Natural killer cell treated with Interleukin-12 subunit alpha and Interleukin-12 subunit beta and Interleukin-15 and Interleukin-18, amount 100 ng/mL, for 72 hours (primary cell): Measurements from ENCODE around the gene GSPT1. TPM values are rescaled to one million over a fixed set of nuclear protein-coding genes. Genes with fewer than 3 reads are reported as not detected.
A peak's percentile ranks its signal among the peaks of the same experiment; 100 is the strongest.
"Not testable (repeated sequence)": the region's sequence is repeated elsewhere in the genome, so short reads cannot be mapped to it uniquely, and the experiment has no call there.

Experiments
- ATAC-seq, 2 donors: fragments of 150-1000 bp; cut with Tn5 transposase in 1 of 2; sonication (Bioruptor Pico), chemical (Tn5 transposase) in 1 of 2; 2 replicates each; pipeline ENCODE4 v1.10.0; 2021
- DNase-seq: peaks from one replicate; pipeline ENCODE4 v3.0.0; 2022; ENCODE audit warnings: low spot score
- H3K27ac Mint-ChIP-seq, 2 donors: 1 replicate in 1 of 2; 2 replicates in 1 of 2; pipeline ENCODE4 v1.8.0; 2022; ENCODE audit warnings: mixed read lengths in 2 of 2, mild to moderate bottlenecking in 1 of 2, moderate library complexity in 1 of 2
- H3K27me3 Mint-ChIP-seq, 2 donors: 1 replicate in 1 of 2; 2 replicates in 1 of 2; pipeline ENCODE4 v1.8.0; 2022; ENCODE audit warnings: mixed read lengths in 2 of 2
- H3K36me3 Mint-ChIP-seq: one replicate; pipeline ENCODE4 v1.8.0; 2022; ENCODE audit warnings: mixed read lengths
- H3K4me1 Mint-ChIP-seq, 2 donors: 1 replicate in 1 of 2; 2 replicates in 1 of 2; pipeline ENCODE4 v1.8.0; 2022; ENCODE audit warnings: low read depth in 2 of 2, mixed read lengths in 2 of 2, mild to moderate bottlenecking in 1 of 2
- H3K4me3 Mint-ChIP-seq: one replicate; pipeline ENCODE4 v1.8.0; 2022; ENCODE audit warnings: mixed read lengths
- H3K9me3 Mint-ChIP-seq: 2 replicates; pipeline ENCODE4 v1.8.0; 2022; ENCODE audit warnings: mixed read lengths
- total RNA-seq, 2 donors: library from RNA; stranded (reverse); gene quantifications; one replicate each; pipeline ENCODE4 v1.2.3, GENCODE V29; 2022

Gene GSPT1
- total RNA-seq, 2 donors from 2014 or later: 127 to 175 TPM

DNA sequence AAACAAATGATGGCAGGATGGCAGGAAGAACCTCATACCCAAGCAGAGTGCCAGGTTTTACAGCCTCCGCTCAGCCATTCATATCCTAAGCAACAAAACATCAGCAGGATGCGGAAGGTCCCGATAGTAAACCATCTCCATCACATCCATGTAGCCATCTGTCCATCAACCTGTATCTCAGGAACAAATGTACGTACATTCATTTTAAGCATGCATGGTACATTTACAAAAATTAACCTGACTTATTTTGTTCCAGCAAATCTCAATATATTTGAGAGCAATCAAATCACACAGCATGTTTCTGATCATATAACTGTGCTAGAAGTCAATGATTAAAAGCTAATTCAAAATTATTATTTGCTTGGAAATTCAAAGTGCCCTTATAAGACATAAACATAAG lies 26.2 kb upstream of the GSPT1 start, which contains the start of gene NPIPB2:
NPIPB2 (minus strand) TSS at position 101 of the 400 bp plus-strand sequence; CDS start at position 101, 0 bp downstream.
- H3K36me3 Mint-ChIP-seq, ATAC-seq, H3K4me1 Mint-ChIP-seq, H3K9me3 Mint-ChIP-seq, H3K4me3 Mint-ChIP-seq, H3K27me3 Mint-ChIP-seq, H3K27ac Mint-ChIP-seq, DNase-seq: not testable (repeated sequence)

DNA sequence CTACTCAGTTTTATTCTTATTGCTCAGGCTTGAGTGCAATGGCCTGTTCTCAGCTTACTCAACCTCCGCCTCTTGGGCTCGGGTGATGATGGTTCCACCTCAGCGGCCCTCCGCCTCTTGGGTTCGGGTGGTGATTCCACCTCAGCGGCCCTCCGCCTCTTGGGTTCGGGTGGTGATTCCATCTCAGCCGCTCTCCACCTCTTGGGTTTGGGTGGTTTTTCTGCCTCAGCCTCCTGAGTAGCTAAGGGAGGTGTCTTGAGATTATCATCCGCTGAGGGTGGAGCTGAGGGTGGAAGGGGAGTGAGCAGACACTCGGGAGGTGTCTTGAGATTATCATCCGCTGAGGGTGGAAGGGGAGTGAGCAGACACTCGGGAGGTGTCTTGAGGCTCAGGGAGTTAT lies 11.6 kb upstream of the GSPT1 start:
- not testable (repeated sequence) for H3K9me3 Mint-ChIP-seq, H3K4me1 Mint-ChIP-seq, H3K4me3 Mint-ChIP-seq, H3K36me3 Mint-ChIP-seq, H3K27ac Mint-ChIP-seq, ATAC-seq, H3K27me3 Mint-ChIP-seq, DNase-seq

DNA sequence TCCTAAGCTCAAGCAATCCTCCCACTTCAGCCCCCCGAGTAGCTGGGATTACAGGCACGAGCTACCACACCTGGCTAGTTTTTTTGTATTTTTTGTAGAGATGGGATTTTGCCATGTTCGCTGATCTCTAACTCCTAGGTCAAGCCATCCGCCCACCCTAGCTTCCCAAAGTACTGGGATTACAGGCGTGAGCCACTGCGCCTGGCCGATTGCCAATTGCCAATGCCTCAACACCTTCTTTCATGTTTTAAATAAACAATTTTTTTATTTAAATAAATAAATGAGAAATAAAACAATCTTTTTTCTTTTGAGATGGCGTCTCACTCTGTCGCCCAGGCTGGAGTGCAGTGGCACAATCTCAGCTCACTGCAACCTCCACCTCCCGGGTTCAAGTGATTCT lies 8.3 kb upstream of the GSPT1 start:
- not testable (repeated sequence) for H3K27me3 Mint-ChIP-seq, DNase-seq, H3K4me3 Mint-ChIP-seq, H3K36me3 Mint-ChIP-seq, H3K4me1 Mint-ChIP-seq, H3K9me3 Mint-ChIP-seq, ATAC-seq, H3K27ac Mint-ChIP-seq

DNA sequence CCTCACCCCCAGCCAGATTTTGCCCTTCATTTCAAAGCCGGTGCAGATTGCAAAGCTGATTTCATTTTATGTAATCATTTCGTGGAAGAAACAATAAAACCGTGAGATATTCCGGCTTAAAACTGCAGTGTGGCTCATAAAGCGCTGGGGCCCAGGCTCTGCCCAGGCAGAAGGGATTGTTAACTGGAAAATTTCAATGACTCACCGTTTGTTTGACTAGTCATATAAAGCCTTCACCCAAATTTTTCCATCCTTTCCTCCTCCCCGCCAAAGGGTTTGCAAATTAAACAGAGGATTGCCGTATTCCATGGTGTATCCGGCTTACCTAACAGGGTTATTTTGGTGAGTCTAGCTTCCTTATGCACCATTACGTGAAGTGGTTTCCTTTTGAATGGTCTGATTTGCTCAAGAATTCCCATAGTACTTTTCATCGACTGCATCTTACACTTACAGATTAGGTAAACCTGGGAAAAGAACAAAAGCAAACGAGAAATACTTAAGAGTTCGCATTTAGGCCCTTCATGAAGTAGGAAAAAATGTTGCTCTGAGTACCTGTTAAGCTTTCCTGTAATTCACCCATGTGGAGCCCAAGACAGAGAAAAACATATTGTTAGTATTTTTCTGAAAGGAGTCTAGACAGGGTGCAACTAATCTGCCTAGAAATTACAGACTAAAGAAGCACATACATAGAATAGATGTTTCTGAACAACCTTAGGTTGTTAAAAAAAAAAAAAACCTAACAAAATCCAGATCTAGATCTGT lies 949 bp upstream of the GSPT1 start:
- Mint-ChIP-seq H3K36me3 (peaks cover 19% of the 10 kb centered on the region), H3K4me1 (peaks cover 28 to 32% of the 10 kb centered on the region in 2 donors), H3K4me3 (peak overlapping the region; percentile 85), H3K27me3 (no peaks in the 10 kb centered on the region), H3K9me3 (no peaks in the 10 kb centered on the region), H3K27ac (peak overlapping the region; percentile 70 to 88)
- ATAC-seq: no peak
- no peak for DNase-seq

DNA sequence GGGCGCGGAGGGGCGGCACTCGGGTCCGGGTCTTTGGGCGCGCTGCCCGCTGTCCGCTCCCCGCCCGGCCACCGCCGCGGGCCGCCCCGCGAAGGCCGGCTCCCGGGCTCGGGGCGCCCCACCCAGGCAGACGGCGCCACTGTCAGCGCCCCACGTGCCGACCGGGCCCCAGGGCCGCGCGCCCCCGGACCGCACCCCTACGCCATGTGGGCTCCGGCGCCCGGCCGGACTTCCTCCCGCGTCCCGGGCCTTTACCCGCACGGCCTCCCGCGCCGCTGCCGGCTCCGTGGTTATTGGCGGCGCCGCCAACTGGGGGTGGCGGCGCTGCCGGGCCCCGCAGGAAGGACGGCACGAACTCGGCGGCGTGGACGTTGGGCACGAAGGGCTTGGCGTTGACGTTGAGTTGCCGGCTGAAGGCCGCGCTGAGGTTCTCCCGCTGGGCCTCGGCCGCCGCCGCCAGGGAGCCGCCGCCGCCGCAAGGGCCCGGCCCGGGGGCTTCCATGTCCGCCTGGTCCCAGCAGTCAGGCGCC lies 577 bp downstream of the GSPT1 start:
- Mint-ChIP-seq H3K4me1 (peaks cover 33 to 40% of the 10 kb centered on the region in 2 donors), H3K4me3 (peak overlapping the region; percentile 92)
- peak; percentile 34 to 50 for ATAC-seq

DNA sequence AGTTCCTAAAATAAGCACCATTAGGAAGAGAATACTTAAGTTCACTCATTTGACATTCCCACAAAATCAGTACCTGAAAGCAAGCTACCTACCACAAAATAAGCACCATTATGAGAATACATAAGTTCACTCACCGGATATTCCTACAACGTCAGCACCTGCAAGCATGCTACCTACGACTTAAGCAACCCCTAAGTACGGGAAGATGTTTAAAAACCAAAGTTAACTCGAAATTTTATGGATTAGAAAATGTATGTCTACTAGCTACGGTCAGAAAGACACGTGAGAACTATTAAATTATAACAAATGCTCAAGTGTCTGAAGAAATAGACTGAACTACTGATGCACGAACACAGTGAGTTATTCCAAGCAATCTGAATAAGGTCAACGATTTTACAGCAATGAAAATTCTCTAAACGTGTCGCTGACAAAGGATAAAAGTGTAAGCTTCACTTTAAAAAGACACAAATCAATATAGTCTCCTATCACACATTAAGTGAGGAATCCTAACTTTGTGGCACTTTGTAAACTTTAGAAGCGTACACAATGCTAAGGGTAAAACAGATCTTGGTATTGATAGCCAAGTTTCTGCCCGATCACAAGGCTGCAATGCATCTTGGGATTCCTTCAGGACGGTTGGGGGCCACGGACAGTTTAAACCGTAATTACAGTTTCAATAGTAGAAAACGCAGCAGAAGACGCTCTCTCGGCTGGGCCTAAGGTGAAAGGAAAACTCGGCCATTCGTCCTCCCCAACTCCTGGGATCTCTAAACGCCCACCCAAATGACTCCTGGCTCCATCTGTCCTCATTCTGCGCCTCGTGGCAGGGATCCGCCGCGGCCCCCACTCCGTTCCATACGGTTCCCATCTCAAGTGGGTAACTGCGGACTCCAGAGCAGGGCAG lies 1.3 kb downstream of the GSPT1 start:
- ATAC-seq (no peak), DNase-seq (no peak)
- Mint-ChIP-seq H3K36me3 (peaks cover 19% of the 10 kb centered on the region), H3K4me3 (peak overlapping the region; percentile 92), H3K27ac (peak overlapping the region; percentile 75 to 77), H3K9me3 (no peaks in the 10 kb centered on the region), H3K4me1 (peaks cover 35 to 41% of the 10 kb centered on the region in 2 donors), H3K27me3 (no peaks in the 10 kb centered on the region)

More for the DNA sequence above, 577 bp downstream of the GSPT1 start:
- Mint-ChIP-seq H3K27me3 (no peaks in the 10 kb centered on the region), H3K36me3 (peaks cover 19% of the 10 kb centered on the region), H3K9me3 (no peaks in the 10 kb centered on the region), H3K27ac (peak overlapping the region; percentile 75 to 88)
- peak; percentile 70 for DNase-seq

DNA sequence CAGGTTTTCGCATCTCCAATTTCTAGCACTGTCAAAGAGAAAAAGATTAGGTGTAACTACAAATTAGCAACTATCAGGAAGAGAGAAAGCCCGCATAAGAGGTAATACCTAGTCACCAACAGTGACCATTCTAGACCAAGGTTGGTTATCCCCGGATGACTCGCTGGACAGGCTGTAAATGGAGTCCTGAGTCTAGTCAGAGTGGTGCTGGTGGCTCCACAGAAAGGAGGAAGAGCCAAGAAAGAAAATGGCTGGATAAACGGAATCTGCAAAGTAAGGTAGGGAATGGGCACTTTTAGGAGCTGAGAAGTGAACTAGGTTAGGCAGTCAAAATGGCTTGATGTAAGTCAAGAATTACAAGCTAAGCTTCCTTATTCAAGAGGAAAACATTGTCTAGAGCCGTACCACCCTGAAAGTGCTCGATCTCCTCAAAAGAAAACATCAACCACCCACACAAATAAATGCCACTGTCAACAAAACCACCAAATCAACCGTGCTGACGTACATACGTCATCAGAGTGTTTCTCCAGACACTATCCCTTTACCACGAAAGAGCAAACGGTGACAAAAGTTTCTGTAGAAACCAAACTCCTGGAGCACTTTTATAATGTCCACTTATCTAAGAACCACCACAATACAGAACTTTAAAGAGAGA lies 2.2 kb downstream of the GSPT1 start:
- Mint-ChIP-seq H3K4me1 (peaks cover 38 to 41% of the 10 kb centered on the region in 2 donors), H3K27me3 (no peaks in the 10 kb centered on the region), H3K27ac (peak overlapping the region; percentile 75 to 77), H3K9me3 (no peaks in the 10 kb centered on the region), H3K36me3 (peaks cover 19% of the 10 kb centered on the region), H3K4me3 (peak overlapping the region; percentile 92)
- DNase-seq: no peak
- ATAC-seq: no peak

DNA sequence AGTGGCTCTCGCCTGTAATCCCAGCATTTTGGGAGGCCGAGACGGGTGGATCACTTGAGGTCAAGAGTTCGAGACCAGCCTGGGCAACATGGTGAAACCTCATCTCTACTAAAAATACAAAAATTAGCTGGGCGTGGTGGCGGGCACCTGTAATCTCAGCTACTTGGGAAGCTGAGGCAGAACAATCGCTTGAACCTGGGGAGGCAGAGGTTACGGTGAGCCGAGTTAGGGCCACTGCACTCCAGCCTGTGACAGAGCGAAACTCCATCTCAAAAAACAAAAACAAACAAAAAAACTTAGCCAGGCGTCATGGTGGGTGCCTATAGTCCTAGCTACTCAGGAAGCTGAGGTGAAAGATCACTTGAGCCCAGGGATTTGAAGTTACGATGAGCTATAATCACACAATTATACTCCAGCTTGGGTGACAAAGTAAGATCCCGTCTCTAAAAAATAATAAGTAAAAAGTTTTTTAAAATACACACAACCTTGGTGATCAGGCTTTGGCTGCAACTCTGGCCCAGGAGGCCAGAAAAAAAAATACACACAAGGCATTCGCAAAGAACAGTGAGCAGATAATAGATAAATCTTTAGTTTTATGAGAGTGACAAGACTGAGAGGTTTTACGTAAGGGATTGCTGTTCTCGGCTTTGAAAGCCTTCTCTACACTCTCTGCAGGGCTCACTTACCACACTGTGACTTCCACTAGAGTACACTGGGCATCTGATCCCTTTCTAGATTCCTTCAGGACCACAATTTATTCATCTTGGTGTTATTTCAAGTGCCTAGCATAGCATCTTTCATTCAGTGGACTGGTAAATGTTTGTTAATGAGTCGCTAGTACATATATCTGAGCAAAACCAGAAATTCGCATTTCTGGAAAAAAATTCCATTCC lies 5.9 kb downstream of the GSPT1 start:
- H3K27ac Mint-ChIP-seq: no peak overlapping the region
- ATAC-seq: no peak
- peaks cover 19% of the 10 kb centered on the region for H3K36me3 Mint-ChIP-seq
- no peaks in the 10 kb centered on the region for H3K27me3 Mint-ChIP-seq
- DNase-seq: no peak
- no peak overlapping the region for H3K4me3 Mint-ChIP-seq
- no peaks in the 10 kb centered on the region for H3K9me3 Mint-ChIP-seq
- peaks cover 31 to 43% of the 10 kb centered on the region in 2 donors for H3K4me1 Mint-ChIP-seq

DNA sequence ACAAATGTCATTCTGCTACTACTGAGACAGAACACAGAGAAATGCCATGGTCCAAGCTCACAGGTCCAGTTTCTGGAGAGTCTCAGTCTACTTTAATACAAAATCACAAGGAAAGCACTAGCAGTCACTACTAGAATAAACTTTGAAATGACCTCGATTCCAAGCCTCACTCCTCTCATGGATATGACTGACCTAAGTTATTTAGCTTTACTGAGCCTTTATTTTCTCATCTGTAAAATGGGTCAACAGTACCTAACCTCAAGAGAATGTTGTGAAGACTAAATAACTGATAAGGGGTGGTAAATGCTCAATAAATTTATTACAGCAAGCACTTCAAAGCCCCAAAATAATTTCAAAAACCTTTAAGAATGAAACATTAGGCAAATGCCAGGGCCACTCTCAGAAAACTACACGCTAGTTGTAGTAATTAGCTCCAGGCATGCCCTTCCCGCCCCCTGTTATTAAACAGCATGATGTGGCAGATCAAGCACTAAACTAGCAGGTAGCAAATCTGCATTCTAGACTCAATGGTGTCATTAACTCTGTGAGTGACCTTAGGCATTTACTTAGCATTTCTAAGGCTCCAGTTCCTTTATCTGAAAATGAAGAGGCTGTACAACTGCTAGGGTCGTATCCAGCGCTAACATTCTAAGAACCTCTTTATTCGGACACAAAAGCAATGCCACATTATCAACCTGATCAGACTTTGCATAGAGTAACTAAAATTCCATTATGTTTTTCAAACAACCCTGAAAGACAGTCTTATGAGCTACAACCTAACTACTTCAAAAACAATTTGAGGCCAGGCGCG lies 8.4 kb downstream of the GSPT1 start:
- DNase-seq (no peak), ATAC-seq (no peak)
- peaks cover 9 to 25% of the 10 kb centered on the region in 2 donors for H3K4me1 Mint-ChIP-seq
- H3K27me3 Mint-ChIP-seq: no peaks in the 10 kb centered on the region
- H3K27ac Mint-ChIP-seq: no peak overlapping the region
- H3K36me3 Mint-ChIP-seq: no peaks in the 10 kb centered on the region
- H3K4me3 Mint-ChIP-seq: no peak overlapping the region
- H3K9me3 Mint-ChIP-seq: no peaks in the 10 kb centered on the region

DNA sequence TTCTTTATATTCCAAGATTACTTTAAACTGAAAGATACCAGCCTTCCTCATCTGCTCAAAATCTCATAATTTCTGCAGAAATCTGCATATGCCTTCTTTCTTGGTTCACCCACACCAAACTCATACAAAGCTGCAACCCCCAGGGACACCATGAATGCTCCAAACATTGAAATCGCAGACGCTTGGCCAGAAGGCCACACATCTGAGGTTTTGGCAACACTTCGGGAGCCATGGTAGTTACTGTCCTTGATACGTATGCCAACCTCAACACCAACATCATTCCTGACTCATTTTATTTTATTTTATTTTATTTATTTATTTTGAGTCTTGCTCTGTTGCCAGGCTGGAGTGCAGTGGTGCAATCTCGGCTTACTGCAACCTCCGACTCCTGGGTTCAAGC lies 11.8 kb downstream of the GSPT1 start:
- Mint-ChIP-seq H3K4me1 (peaks cover 18 to 33% of the 10 kb centered on the region in 2 donors), H3K4me3 (no peak overlapping the region), H3K27ac (no peak overlapping the region), H3K36me3 (no peaks in the 10 kb centered on the region), H3K27me3 (no peaks in the 10 kb centered on the region), H3K9me3 (no peaks in the 10 kb centered on the region)
- DNase-seq: no peak
- ATAC-seq: no peak

DNA sequence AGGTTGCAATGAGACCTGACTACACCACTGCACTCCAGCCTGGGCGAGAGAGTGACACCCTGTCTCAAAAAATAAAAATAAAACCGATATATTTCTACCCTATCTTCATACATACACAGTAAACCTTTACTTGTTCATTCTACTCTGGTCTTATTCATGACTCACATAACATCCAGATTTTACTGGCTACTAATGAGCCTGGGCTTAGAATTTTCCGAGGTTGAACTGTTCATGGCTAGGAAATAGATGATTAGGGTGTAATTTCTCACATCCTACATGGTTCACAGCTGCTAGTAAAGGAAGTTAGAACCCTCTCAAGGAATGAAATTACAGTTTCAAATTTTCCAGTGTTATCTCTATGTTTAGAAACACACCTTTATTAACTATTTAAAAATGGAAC lies 14.7 kb downstream of the GSPT1 start:
- H3K27ac Mint-ChIP-seq: peak overlapping the region in 1 of 2 donors; percentile 43
- H3K4me1 Mint-ChIP-seq: peaks cover 34 to 35% of the 10 kb centered on the region in 2 donors
- H3K36me3 Mint-ChIP-seq: peaks cover 7% of the 10 kb centered on the region
- no peak for DNase-seq
- ATAC-seq: peak in 1 of 2 donors; percentile 52
- H3K9me3 Mint-ChIP-seq: no peaks in the 10 kb centered on the region
- no peak overlapping the region for H3K4me3 Mint-ChIP-seq
- H3K27me3 Mint-ChIP-seq: no peaks in the 10 kb centered on the region
